Body of pancreas (tissue), 4 donors: ENCODE results near the gene LAMA5. TPM values are rescaled to one million over a fixed set of nuclear protein-coding genes. Genes with fewer than 3 reads are reported as not detected.
A peak's percentile ranks its signal among the peaks of the same experiment; 100 is the strongest.

Experiments
- ATAC-seq: fragments of 150-250 bp; one replicate; pipeline ENCODE4 v1.9.1; 2016
- DNase-seq, 4 donors: peaks; one replicate each; pipeline ENCODE4 v3.0.0-alpha.2; 2019
- H3K27ac ChIP-seq, 4 donors: fragments of 200-600 bp; sonication (generic); 1 replicate in 3 of 4; 2 replicates in 1 of 4; pipeline versions ENCODE4 v1.5.1 to v1.6.1; 2016 to 2019; ENCODE audit warnings: mild to moderate bottlenecking in 1 of 4, mixed read lengths in 1 of 4, moderate library complexity in 1 of 4
- H3K27me3 ChIP-seq, 2 donors: fragments of 200-600 bp; sonication (generic); one replicate each; pipeline ENCODE4 v1.6.0; 2016; ENCODE audit warnings: mild to moderate bottlenecking in 1 of 2
- H3K36me3 ChIP-seq, 2 donors: fragments of 200-600 bp; sonication (generic); replicated peaks in 1 of 2; 2 replicates each; pipeline ENCODE4 v1.5.1; 2016; ENCODE audit warnings: low read depth in 2 of 2; ENCODE audit not compliant: insufficient read depth in 1 of 2
- H3K4me1 ChIP-seq: fragments of 200-600 bp; sonication (generic); one replicate; pipeline ENCODE4 v1.6.0; 2016
- H3K4me3 ChIP-seq, 2 donors: fragments of 200-600 bp; sonication (generic); 1 replicate in 1 of 2; 2 replicates in 1 of 2; pipeline ENCODE4 v1.5.1; 2016 to 2019
- H3K9me3 ChIP-seq, 3 donors: fragments of 200-600 bp; sonication (generic); 1 replicate in 2 of 3; 2 replicates in 1 of 3; pipeline ENCODE4 v1.5.1; 2016
- CTCF ChIP-seq, 7 experiments: fragments of 450-650 bp in 4 of 7; fragments of 200-600 bp in 3 of 7; sonication (generic) in 3 of 7; IDR thresholded peaks; one replicate each; pipeline ENCODE4 v1.5.1; 2016 to 2019; ENCODE audit warnings: antibody characterized with exemption in 7 of 7
- POLR2A ChIP-seq, 3 donors: fragments of 450-650 bp; IDR thresholded peaks; one replicate each; pipeline ENCODE4 v1.6.1; 2016; ENCODE audit warnings: antibody characterized with exemption in 3 of 3, mild to moderate bottlenecking in 2 of 3
- WGBS, 2 donors: methylation state at CpG; one replicate each; pipeline ENCODE4 v1.1.5; 2017; 5-methylcytosine and 5-hydroxymethylcytosine counted together
- intact Hi-C: fragments of 100-400 bp; cut with DNase I; formaldehyde crosslinking; loops from one replicate; pipeline ENCODE4 v1.15.1; 2023
- total RNA-seq, 2 donors: library from RNA; depleted of rRNA; stranded (reverse); fragments of >200 nt; gene quantifications; one replicate each; pipeline ENCODE4 v1.1.0, GENCODE V29; 2016

Gene LAMA5
- total RNA-seq, 2 donors from 2014 or later = 115 to 185 TPM

- WGBS, 2 donors = 0% methylated on average over 35 of the region's 42 CpGs; no CpG with 5 or more reads in 1 of the 2 donors
These were observed 39.6 kb upstream of the LAMA5 start for GRCh38 chr20:62406635-62407176.

GRCh38 chr20:62405981-62406513 lies 38.9 kb upstream of the LAMA5 start:
- H3K27ac ChIP-seq = peak overlapping the region in 2 of 4 donors; percentile 4 to 6
- TF ChIP-seq CTCF (IDR thresholded peaks at IDR 0.05) (no peak), POLR2A (IDR thresholded peaks at IDR 0.05) (no peak)
- no peak overlapping the region for H3K4me3 ChIP-seq
- H3K4me1 ChIP-seq = peaks cover 42% of the 10 kb centered on the region
- 57 to 59% methylated on average over 10 of the region's 10 CpGs for WGBS, 2 donors
- no peaks in the 10 kb centered on the region for H3K36me3 ChIP-seq
- intact Hi-C loops = no loop called here
- ATAC-seq (no peak), DNase-seq (no peak)
- no peaks in the 10 kb centered on the region for H3K9me3 ChIP-seq
- H3K27me3 ChIP-seq = no peaks in the 10 kb centered on the region

More at GRCh38 chr20:62406635-62407176, 39.6 kb upstream of the LAMA5 start:
- Histone ChIP-seq H3K36me3 (no peaks in the 10 kb centered on the region), H3K27ac (peak overlapping the region in 2 of 4 donors; percentile 4 to 6), H3K4me3 (peak overlapping the region in 1 of 2 donors; percentile 8), H3K9me3 (no peaks in the 10 kb centered on the region), H3K4me1 (peaks cover 43% of the 10 kb centered on the region), H3K27me3 (no peaks in the 10 kb centered on the region)
- intact Hi-C loops = no loop called here
- DNase-seq = peak; percentile 26 to 45 (median 44)
- ATAC-seq = no peak
- TF ChIP-seq POLR2A (IDR thresholded peaks at IDR 0.05) = no peak
- no peak for TF ChIP-seq CTCF (IDR thresholded peaks at IDR 0.05)

GRCh38 chr20:62405108-62405980 lies 38.2 kb upstream of the LAMA5 start:
- peak overlapping the region in 1 of 4 donors; percentile 4 for H3K27ac ChIP-seq

DNA sequence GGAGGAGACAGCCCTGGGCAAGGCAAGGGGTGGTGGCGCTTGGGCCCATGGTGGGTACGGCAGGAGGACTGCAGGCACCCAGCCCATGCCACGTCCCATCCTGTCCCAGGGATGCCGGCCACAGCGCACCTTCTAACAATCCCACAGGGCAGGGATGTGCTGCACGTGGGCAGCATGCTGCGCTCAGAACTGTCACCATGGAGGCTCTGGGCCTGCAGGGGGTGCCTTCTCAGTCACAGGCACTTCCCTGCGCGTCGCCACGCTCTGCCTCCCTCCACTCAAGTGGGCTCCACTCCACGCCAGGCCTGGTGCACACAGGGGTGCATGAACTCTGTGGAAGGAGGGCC lies 37.6 kb upstream of the LAMA5 start:
- intact Hi-C loops = no loop called here
- Histone ChIP-seq H3K27me3 (no peaks in the 10 kb centered on the region), H3K36me3 (no peaks in the 10 kb centered on the region), H3K9me3 (no peaks in the 10 kb centered on the region), H3K4me1 (peaks cover 31% of the 10 kb centered on the region), H3K4me3 (no peak overlapping the region), H3K27ac (no peak overlapping the region)
- 95 to 100% methylated on average over 2 to 12 of the region's 12 CpGs for whole genome bisulfite sequencing, 2 donors
- ATAC-seq = no peak
- DNase-seq = no peak
- no peak for TF ChIP-seq POLR2A (IDR thresholded peaks at IDR 0.05)
- TF ChIP-seq CTCF (IDR thresholded peaks at IDR 0.05) = no peak

More at GRCh38 chr20:62405108-62405980, 38.2 kb upstream of the LAMA5 start:
- TF ChIP-seq POLR2A (IDR thresholded peaks at IDR 0.05) (no peak), CTCF (IDR thresholded peaks at IDR 0.05) (peak in 5 of 7 experiments; percentile 18 to 53 (median 43))
- 74 to 86% methylated on average over 13 to 23 of the region's 23 CpGs for WGBS, 2 donors
- H3K36me3 ChIP-seq = no peaks in the 10 kb centered on the region
- H3K27me3 ChIP-seq = no peaks in the 10 kb centered on the region
- ATAC-seq = no peak
- no peak overlapping the region for H3K4me3 ChIP-seq
- no peaks in the 10 kb centered on the region for H3K9me3 ChIP-seq
- DNase-seq = peak; percentile 37 to 57 (median 52)
- peaks cover 38% of the 10 kb centered on the region for H3K4me1 ChIP-seq
- intact Hi-C loops = no loop called here
